Iris pigment epithelial cell (primary cell): Measurements from ENCODE around the gene TRPM6.

Experiments used
- DNase-seq: peaks from one replicate; pipeline ENCODE4 v3.0.0-alpha.2; 2011; ENCODE audit warnings: low read depth

Gene TRPM6

GRCh38 chr9:74771672-74772071 is 116.0 kb downstream of the TRPM6 start:
- no peak for DNase-seq

GRCh38 chr9:74771262-74771585 is 116.5 kb downstream of the TRPM6 start:
- DNase-seq = no peak

GRCh38 chr9:74770508-74771261 is 117.0 kb downstream of the TRPM6 start:
- peak; percentile 12 for DNase-seq

- no peak for DNase-seq
These were observed 122.2 kb downstream of the TRPM6 start for GRCh38 chr9:74765481-74765971.

- no peak for DNase-seq
These were observed 124.8 kb downstream of the TRPM6 start for GRCh38 chr9:74762950-74763349.

- DNase-seq = peak; percentile 97
These were observed 127.6 kb downstream of the TRPM6 start for GRCh38 chr9:74760031-74760700.

- no peak for DNase-seq
These were observed 131.7 kb downstream of the TRPM6 start for GRCh38 chr9:74755999-74756398.

- no peak for DNase-seq
These were observed 132.4 kb downstream of the TRPM6 start for GRCh38 chr9:74755355-74755754.

GRCh38 chr9:74753650-74754049 is 134.1 kb downstream of the TRPM6 start:
- DNase-seq = no peak

- no peak for DNase-seq
These were observed 138.8 kb downstream of the TRPM6 start for GRCh38 chr9:74748966-74749365.

GRCh38 chr9:74742792-74743730 is 144.7 kb downstream of the TRPM6 start:
- DNase-seq = peak; percentile 44

GRCh38 chr9:74742191-74742790 is 145.4 kb downstream of the TRPM6 start:
- DNase-seq = no peak

GRCh38 chr9:74736646-74737045 is 151.1 kb downstream of the TRPM6 start:
- DNase-seq = no peak

- DNase-seq = no peak
These were observed 152.0 kb downstream of the TRPM6 start for GRCh38 chr9:74735761-74736160.

- peak; percentile 16 for DNase-seq
These were observed 158.5 kb downstream of the TRPM6 start for GRCh38 chr9:74729136-74729695.

GRCh38 chr9:74728176-74728575 is 159.5 kb downstream of the TRPM6 start:
- no peak for DNase-seq

GRCh38 chr9:74726581-74726980 is 161.1 kb downstream of the TRPM6 start:
- no peak for DNase-seq

- DNase-seq = no peak
These were observed 163.4 kb downstream of the TRPM6 start for GRCh38 chr9:74724317-74724716.

GRCh38 chr9:74721696-74722660 is 165.7 kb downstream of the TRPM6 start:
- no peak for DNase-seq

- no peak for DNase-seq
These were observed 168.4 kb downstream of the TRPM6 start for GRCh38 chr9:74719306-74719705.

- DNase-seq = no peak
These were observed 169.0 kb downstream of the TRPM6 start for GRCh38 chr9:74718709-74719108.
